ENCODE results near the gene ZNRF3. TPM values are rescaled to one million over a fixed set of nuclear protein-coding genes. Genes with fewer than 3 reads are reported as not detected.

The ZNRF3 gene
- total RNA-seq, 1 experiment from 2014 or later = 8.1 TPM

GRCh38 chr22:28874811-28875320 is 8.5 kb upstream of the ZNRF3 start:
- Histone ChIP-seq H3K36me3 (ENCODE audit: low read depth, low read length) (no peaks in the 10 kb centered on the region), H3K4me3 (ENCODE audit: low read length) (no peak overlapping the region), H3K27ac (ENCODE audit: low read length) (no peak overlapping the region), H4K20me1 (ENCODE audit: low read length) (no peaks in the 10 kb centered on the region), H3F3A (ENCODE audit: low read length, unreplicated experiment) (no peaks in the 10 kb centered on the region), H2AFZ (ENCODE audit: low read length) (no peak overlapping the region), H3K79me2 (ENCODE audit: low read length) (no peaks in the 10 kb centered on the region), H3K4me2 (ENCODE audit: low read length) (no peak overlapping the region), H3K9me3 (ENCODE audit: low read length) (no peaks in the 10 kb centered on the region), H3K27me3 (ENCODE audit: low read length) (no peaks in the 10 kb centered on the region), H3K9me2 (replicated peaks; ENCODE audit: low read length) (no peaks in the 10 kb centered on the region), H3K9ac (ENCODE audit: low read length) (no peak overlapping the region), H3K4me1 (ENCODE audit: insufficient read depth, low read length) (no peaks in the 10 kb centered on the region)
- POLR2A ChIA-PET (ENCODE audit: unreplicated experiment) = no interaction called here
- BruUV-seq (replicated peaks) = no TSS peak
- DNase-seq (no peak), ATAC-seq (no peak)
- TF ChIP-seq CTCF (conservative IDR thresholded peaks at IDR 0.05; ENCODE audit: low read depth, low read length) = no peak
- TF ChIP-seq EZH2phosphoT487 (IDR thresholded peaks at IDR 0.05; ENCODE audit: borderline replicate concordance, low read length) = no peak
- no peak for TF ChIP-seq EZH2 (IDR thresholded peaks at IDR 0.05; ENCODE audit: low read length, unreplicated experiment)
- intact Hi-C loops (cut with micrococcal nuclease) = no loop called here
- CTCF ChIA-PET = no interaction called here

GRCh38 chr22:28882545-28882877 is 861 bp upstream of the ZNRF3 start:
- BruUV-seq (replicated peaks) = TSS peak; percentile 95
- peaks cover 29% of the 10 kb centered on the region for H4K20me1 ChIP-seq (ENCODE audit: low read length)
- TF ChIP-seq EZH2phosphoT487 (IDR thresholded peaks at IDR 0.05; ENCODE audit: borderline replicate concordance, low read length) (no peak), CTCF (conservative IDR thresholded peaks at IDR 0.05; ENCODE audit: low read depth, low read length) (no peak), EZH2 (IDR thresholded peaks at IDR 0.05; ENCODE audit: low read length, unreplicated experiment) (no peak)
- peak overlapping the region; percentile 86 for H3K4me3 ChIP-seq (ENCODE audit: low read length)
- DNase-seq (no peak), ATAC-seq (peak; percentile 6)
- ChIA-PET CTCF (no interaction called here), POLR2A (ENCODE audit: unreplicated experiment) (interaction anchor here (0.7 kb wide), 1 partner anchor 317 kb away, joined by 4 read pairs; no protein-coding TSS in a partner anchor)
- no peaks in the 10 kb centered on the region for H3F3A ChIP-seq (ENCODE audit: low read length, unreplicated experiment)
- peak overlapping the region; percentile 96 for H2AFZ ChIP-seq (ENCODE audit: low read length)
- peak overlapping the region; percentile 82 for H3K9ac ChIP-seq (ENCODE audit: low read length)
- no peaks in the 10 kb centered on the region for H3K27me3 ChIP-seq (ENCODE audit: low read length)
- H3K79me2 ChIP-seq (ENCODE audit: low read length) = peaks cover 34% of the 10 kb centered on the region
- no peaks in the 10 kb centered on the region for H3K36me3 ChIP-seq (ENCODE audit: low read depth, low read length)
- intact Hi-C loops (cut with micrococcal nuclease) = loop anchor here (2.0 to 10.0 kb wide), 2 partner anchors 92 to 158 kb away; no protein-coding TSS in a partner anchor
- H3K9me3 ChIP-seq (ENCODE audit: low read length) = no peaks in the 10 kb centered on the region
- H3K4me2 ChIP-seq (ENCODE audit: low read length) = peak overlapping the region; percentile 99
- no peaks in the 10 kb centered on the region for H3K9me2 ChIP-seq (replicated peaks; ENCODE audit: low read length)
- H3K27ac ChIP-seq (ENCODE audit: low read length) = peak overlapping the region; percentile 31
- peaks cover 28% of the 10 kb centered on the region for H3K4me1 ChIP-seq (ENCODE audit: insufficient read depth, low read length)

- H3K27me3 ChIP-seq (ENCODE audit: low read length) = no peaks in the 10 kb centered on the region
- no peak overlapping the region for H2AFZ ChIP-seq (ENCODE audit: low read length)
- H3K36me3 ChIP-seq (ENCODE audit: low read depth, low read length) = no peaks in the 10 kb centered on the region
- H3K79me2 ChIP-seq (ENCODE audit: low read length) = peaks cover 45% of the 10 kb centered on the region
- ATAC-seq (no peak; the same call in 1 of the 2 replicates), DNase-seq (no peak)
- no peak overlapping the region for H3K4me2 ChIP-seq (ENCODE audit: low read length)
- no peaks in the 10 kb centered on the region for H3F3A ChIP-seq (ENCODE audit: low read length, unreplicated experiment)
- ChIA-PET CTCF (no interaction called here), POLR2A (ENCODE audit: unreplicated experiment) (interaction anchor here (0.5 to 0.7 kb wide), 5 partner anchors 15 to 173 kb away, joined by 3 to 27 read pairs (median 4); no protein-coding TSS in a partner anchor)
- H3K9ac ChIP-seq (ENCODE audit: low read length) = no peak overlapping the region
- intact Hi-C loops (cut with micrococcal nuclease) = loop anchor here (2.0 to 10.0 kb wide), 2 partner anchors 91 to 157 kb away; no protein-coding TSS in a partner anchor
- no peak for TF ChIP-seq CTCF (conservative IDR thresholded peaks at IDR 0.05; ENCODE audit: low read depth, low read length)
- no peak for TF ChIP-seq EZH2 (IDR thresholded peaks at IDR 0.05; ENCODE audit: low read length, unreplicated experiment)
- TF ChIP-seq EZH2phosphoT487 (IDR thresholded peaks at IDR 0.05; ENCODE audit: borderline replicate concordance, low read length) = no peak
- peak overlapping the region; percentile 93; the same call in 1 of the 2 replicates for H3K4me3 ChIP-seq (ENCODE audit: low read length)
- no TSS peak for BruUV-seq (replicated peaks)
- no peaks in the 10 kb centered on the region for H3K9me2 ChIP-seq (replicated peaks; ENCODE audit: low read length)
- H4K20me1 ChIP-seq (ENCODE audit: low read length) = peaks cover 31% of the 10 kb centered on the region
- H3K27ac ChIP-seq (ENCODE audit: low read length) = no peak overlapping the region
- no peaks in the 10 kb centered on the region for H3K9me3 ChIP-seq (ENCODE audit: low read length)
- H3K4me1 ChIP-seq (ENCODE audit: insufficient read depth, low read length) = peaks cover 28% of the 10 kb centered on the region
Observed at GRCh38 chr22:28883657-28883916, 215 bp downstream of the ZNRF3 start.
